ENCODE data around the gene AK4.

DNA sequence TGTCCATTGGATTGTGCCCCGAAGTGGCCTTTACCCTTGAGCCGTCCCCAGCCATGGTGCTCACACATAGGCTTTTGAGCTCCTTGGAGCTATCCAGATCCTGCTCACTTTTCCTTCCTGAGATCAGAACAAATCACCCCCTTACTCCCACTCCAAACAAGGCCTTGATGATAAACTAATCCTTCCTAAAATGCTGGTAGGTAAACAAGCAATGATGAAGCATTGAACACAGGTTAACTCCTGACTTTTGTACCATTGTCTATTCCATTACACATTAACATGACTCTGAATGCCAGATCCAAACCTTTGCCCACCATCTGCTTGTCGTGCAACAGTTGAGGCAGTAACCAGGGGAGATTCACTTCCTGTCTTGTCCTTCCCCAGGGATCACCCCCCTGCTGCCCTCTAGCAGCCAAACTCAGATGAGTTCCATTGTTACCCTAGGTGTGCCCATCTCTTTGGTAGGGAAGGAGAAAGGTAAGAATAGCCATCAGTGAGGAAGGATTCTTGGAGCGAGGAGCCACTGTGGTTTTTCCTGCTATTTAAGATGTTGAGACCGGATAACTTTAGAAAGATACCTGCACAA is 81.8 kb downstream of the AK4 start:
- TF ChIP-seq, protein P1, sequence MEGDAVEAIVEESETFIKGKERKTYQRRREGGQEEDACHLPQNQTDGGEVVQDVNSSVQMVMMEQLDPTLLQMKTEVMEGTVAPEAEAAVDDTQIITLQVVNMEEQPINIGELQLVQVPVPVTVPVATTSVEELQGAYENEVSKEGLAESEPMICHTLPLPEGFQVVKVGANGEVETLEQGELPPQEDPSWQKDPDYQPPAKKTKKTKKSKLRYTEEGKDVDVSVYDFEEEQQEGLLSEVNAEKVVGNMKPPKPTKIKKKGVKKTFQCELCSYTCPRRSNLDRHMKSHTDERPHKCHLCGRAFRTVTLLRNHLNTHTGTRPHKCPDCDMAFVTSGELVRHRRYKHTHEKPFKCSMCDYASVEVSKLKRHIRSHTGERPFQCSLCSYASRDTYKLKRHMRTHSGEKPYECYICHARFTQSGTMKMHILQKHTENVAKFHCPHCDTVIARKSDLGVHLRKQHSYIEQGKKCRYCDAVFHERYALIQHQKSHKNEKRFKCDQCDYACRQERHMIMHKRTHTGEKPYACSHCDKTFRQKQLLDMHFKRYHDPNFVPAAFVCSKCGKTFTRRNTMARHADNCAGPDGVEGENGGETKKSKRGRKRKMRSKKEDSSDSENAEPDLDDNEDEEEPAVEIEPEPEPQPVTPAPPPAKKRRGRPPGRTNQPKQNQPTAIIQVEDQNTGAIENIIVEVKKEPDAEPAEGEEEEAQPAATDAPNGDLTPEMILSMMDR (IDR thresholded peaks at IDR 0.05; ENCODE audit: insufficient read depth, low read depth, low read length) = no peak
- no peak for TF ChIP-seq EZH2 (IDR thresholded peaks at IDR 0.05; ENCODE audit: insufficient read depth, low read length)
